ENCODE data around the gene KLHDC4. TPM values are rescaled to one million over a fixed set of nuclear protein-coding genes. Genes with fewer than 3 reads are reported as not detected.

Gene KLHDC4
- total and polyA plus RNA-seq, 9 of the 15 experiments (the other 6 are each of a cell fraction or from before 2014, with no cell fraction given): 1.3 to 68.1 (median 32.8) TPM

DNA sequence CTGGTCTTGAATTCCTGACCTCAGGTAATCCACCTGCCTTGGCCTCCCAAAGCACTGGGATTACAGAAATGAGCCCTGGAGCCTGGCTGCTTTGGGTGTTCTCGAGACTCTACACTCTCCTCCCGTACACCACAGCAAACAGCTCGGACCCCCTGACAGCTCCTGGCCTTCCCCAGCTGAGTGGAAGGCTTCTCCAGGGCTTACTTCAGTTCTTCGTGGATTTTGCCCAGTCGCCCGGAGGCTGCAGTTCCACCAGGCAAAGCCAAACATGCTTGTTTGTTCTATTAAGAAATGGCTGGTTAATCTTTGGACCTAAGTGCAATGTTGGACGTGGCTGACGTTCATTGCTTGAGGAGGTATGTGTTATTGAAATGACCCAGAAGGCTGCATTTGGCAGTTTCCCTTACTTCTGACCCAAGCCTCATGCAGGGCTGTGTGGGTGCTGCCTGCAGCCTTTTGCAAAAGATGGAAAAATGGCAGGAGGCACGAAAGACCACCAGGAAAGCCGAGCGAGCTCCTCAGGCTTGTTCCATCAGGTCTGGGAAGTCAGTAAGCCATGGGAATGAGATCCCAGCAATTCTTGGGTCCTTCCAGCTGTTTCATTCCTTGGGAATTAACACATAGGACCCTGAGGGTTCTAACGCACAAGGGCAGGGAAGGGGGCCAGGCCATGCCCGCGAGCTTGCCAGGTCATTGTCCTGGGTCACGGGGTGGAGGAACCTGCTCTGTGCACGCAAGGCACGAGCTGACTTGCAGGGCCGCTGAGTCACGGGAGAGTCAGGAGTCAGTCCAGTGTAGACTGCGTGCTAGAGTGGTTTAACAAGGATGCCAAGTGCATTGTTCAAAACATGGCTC, 23.9 kb upstream of the KLHDC4 start:
- ChIA-PET CTCF (ENCODE audit: low intra/inter-chr PET ratio) (no interaction called here), POLR2A (interaction anchor here (0.5 to 1.6 kb wide), 5 partner anchors 14 to 1169 kb away, joined by 3 to 6 read pairs (median 3); no protein-coding TSS in a partner anchor)
- peak overlapping the region in 1 of 2 experiments; percentile 21; a peak in 1 of 4 replicates for H3K9ac ChIP-seq (ENCODE audit: insufficient read depth in 1 of 2, low read depth in 2 of 2, low read length in 2 of 2)
- no peak for FAIRE-seq
- BruUV-seq (replicated peaks): no TSS peak
- H3K27ac ChIP-seq (ENCODE audit: extremely low read depth, low read depth, low read length): no peak overlapping the region
- 30% methylated on average over 20 of the region's 20 CpGs for WGBS (ENCODE audit: insufficient coverage, low coverage, missing lambda C conversion rate)
- peak overlapping the region; percentile 52; the same call in 1 of the 2 replicates for H2AFZ ChIP-seq (ENCODE audit: low read depth, low read length)
- peaks cover 2 to 12% of the 10 kb centered on the region in 2 experiments; a peak in 3 of 5 replicates for H3K4me1 ChIP-seq (replicated peaks in 1 of 2; ENCODE audit: control insufficient read depth in 2 of 2, insufficient read depth in 2 of 2, low read length in 2 of 2)
- intact Hi-C loops (cut with micrococcal nuclease) (no loop called here), in situ Hi-C loops (cut with MboI) (no loop called here)
- no peaks in the 10 kb centered on the region for H3K79me2 ChIP-seq (ENCODE audit: control insufficient read depth, insufficient read depth, low read length)
- no peak overlapping the region for H3K4me2 ChIP-seq (ENCODE audit: insufficient read depth, low read length)
- no peaks in the 10 kb centered on the region for H3K9me1 ChIP-seq (ENCODE audit: control insufficient read depth, insufficient read depth, low read length)
- H3K4me3 ChIP-seq: no peak overlapping the region
- H3K27me3 ChIP-seq (ENCODE audit: control insufficient read depth in 2 of 2, insufficient read depth in 2 of 2, low read length in 2 of 2): peaks cover under 1 to 12% of the 10 kb centered on the region in 2 experiments; a peak in 3 of 5 replicates
- H3K9me3 ChIP-seq (replicated peaks; ENCODE audit: control insufficient read depth, insufficient read depth, low read depth, low read length): no peaks in the 10 kb centered on the region
- DNase-seq (ENCODE audit: extremely low read depth in 1 of 4, low spot score in 3 of 4): no peak
- H4K20me1 ChIP-seq (replicated peaks; ENCODE audit: control insufficient read depth, insufficient read depth, low read length): no peaks in the 10 kb centered on the region
- peak; percentile 57 for ATAC-seq
- H3K36me3 ChIP-seq (ENCODE audit: control insufficient read depth, insufficient read depth, low read length): no peaks in the 10 kb centered on the region
- TF ChIP-seq, protein P1, sequence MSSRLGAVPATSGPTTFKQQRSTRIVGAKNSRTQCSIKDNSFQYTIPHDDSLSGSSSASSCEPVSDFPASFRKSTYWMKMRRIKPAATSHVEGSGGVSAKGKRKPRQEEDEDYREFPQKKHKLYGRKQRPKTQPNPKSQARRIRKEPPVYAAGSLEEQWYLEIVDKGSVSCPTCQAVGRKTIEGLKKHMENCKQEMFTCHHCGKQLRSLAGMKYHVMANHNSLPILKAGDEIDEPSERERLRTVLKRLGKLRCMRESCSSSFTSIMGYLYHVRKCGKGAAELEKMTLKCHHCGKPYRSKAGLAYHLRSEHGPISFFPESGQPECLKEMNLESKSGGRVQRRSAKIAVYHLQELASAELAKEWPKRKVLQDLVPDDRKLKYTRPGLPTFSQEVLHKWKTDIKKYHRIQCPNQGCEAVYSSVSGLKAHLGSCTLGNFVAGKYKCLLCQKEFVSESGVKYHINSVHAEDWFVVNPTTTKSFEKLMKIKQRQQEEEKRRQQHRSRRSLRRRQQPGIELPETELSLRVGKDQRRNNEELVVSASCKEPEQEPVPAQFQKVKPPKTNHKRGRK (tag; IDR thresholded peaks at IDR 0.05): no peak
- TF ChIP-seq LARP7 (IDR thresholded peaks at IDR 0.05) (no peak), ZNF431 (CRISPR knock-in tag; IDR thresholded peaks at IDR 0.05) (0 out of 2 replicates have a peak, but pooled peaks have one; percentile 41), ETV6 (IDR thresholded peaks at IDR 0.05; ENCODE audit: borderline replicate concordance in 1 of 2, low read depth in 2 of 2, low read length in 1 of 2) (no peak), ETV6 (CRISPR knock-in tag; IDR thresholded peaks at IDR 0.05; ENCODE audit: borderline replicate concordance) (no peak), KDM4B (IDR thresholded peaks at IDR 0.05; ENCODE audit: borderline replicate concordance in 2 of 2, low read depth in 1 of 2) (no peak), KDM1A (IDR thresholded peaks at IDR 0.05) (no peak), XRCC4 (IDR thresholded peaks at IDR 0.05; ENCODE audit: extremely low read depth, insufficient read depth, insufficient read length) (no peak), NFE2 (IDR thresholded peaks at IDR 0.05; ENCODE audit: low read depth) (peak; percentile 57), BHLHE40 (IDR thresholded peaks at IDR 0.05; ENCODE audit: low read length) (peak; percentile 56; the same call in 1 of the 2 replicates)
- TF ChIP-seq, protein P2, sequence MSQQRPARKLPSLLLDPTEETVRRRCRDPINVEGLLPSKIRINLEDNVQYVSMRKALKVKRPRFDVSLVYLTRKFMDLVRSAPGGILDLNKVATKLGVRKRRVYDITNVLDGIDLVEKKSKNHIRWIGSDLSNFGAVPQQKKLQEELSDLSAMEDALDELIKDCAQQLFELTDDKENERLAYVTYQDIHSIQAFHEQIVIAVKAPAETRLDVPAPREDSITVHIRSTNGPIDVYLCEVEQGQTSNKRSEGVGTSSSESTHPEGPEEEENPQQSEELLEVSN (IDR thresholded peaks at IDR 0.05; ENCODE audit: borderline replicate concordance in 1 of 2, extremely low read depth in 1 of 2, insufficient read depth in 1 of 2, insufficient read length in 1 of 2, low read depth in 1 of 2, low read length in 1 of 2, poor library complexity in 1 of 2, severe bottlenecking in 1 of 2): no peak
- TF ChIP-seq, protein P3, sequence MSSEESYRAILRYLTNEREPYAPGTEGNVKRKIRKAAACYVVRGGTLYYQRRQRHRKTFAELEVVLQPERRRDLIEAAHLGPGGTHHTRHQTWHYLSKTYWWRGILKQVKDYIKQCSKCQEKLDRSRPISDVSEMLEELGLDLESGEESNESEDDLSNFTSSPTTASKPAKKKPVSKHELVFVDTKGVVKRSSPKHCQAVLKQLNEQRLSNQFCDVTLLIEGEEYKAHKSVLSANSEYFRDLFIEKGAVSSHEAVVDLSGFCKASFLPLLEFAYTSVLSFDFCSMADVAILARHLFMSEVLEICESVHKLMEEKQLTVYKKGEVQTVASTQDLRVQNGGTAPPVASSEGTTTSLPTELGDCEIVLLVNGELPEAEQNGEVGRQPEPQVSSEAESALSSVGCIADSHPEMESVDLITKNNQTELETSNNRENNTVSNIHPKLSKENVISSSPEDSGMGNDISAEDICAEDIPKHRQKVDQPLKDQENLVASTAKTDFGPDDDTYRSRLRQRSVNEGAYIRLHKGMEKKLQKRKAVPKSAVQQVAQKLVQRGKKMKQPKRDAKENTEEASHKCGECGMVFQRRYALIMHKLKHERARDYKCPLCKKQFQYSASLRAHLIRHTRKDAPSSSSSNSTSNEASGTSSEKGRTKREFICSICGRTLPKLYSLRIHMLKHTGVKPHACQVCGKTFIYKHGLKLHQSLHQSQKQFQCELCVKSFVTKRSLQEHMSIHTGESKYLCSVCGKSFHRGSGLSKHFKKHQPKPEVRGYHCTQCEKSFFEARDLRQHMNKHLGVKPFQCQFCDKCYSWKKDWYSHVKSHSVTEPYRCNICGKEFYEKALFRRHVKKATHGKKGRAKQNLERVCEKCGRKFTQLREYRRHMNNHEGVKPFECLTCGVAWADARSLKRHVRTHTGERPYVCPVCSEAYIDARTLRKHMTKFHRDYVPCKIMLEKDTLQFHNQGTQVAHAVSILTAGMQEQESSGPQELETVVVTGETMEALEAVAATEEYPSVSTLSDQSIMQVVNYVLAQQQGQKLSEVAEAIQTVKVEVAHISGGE (CRISPR knock-in tag; IDR thresholded peaks at IDR 0.05): peak in 1 of 3 experiments; percentile 28; a peak in 1 of 6 replicates
